ENCODE results near the gene TCTN3. TPM values are rescaled to one million over a fixed set of nuclear protein-coding genes. Genes with fewer than 3 reads are reported as not detected.
"Not testable (repeated sequence)": the region's sequence is repeated elsewhere in the genome, so short reads cannot be mapped to it uniquely, and the experiment has no call there.

Gene TCTN3
- total RNA-seq, 1 donor from 2014 or later, result 19.5 TPM

GRCh38 chr10:95637140-95637539, 56.6 kb downstream of the TCTN3 start:
- Histone ChIP-seq H3K27me3 (ENCODE audit: control insufficient read depth, insufficient read depth, low read length) (no peaks in the 10 kb centered on the region), H3K36me3 (ENCODE audit: control insufficient read depth, insufficient read depth, low read length) (peaks cover 14% of the 10 kb centered on the region), H3K4me3 (ENCODE audit: low read depth, low read length) (no peak overlapping the region)
- DNase-seq (ENCODE audit: low read depth), result no peak
- no peak for TF ChIP-seq CTCF (IDR thresholded peaks at IDR 0.05; ENCODE audit: insufficient read depth, low read length, severe bottlenecking)
- FAIRE-seq, result no peak

- Histone ChIP-seq H3K27me3 (ENCODE audit: control insufficient read depth, insufficient read depth, low read length) (no peaks in the 10 kb centered on the region), H3K36me3 (ENCODE audit: control insufficient read depth, insufficient read depth, low read length) (peaks cover 14% of the 10 kb centered on the region), H3K4me3 (ENCODE audit: low read depth, low read length) (no peak overlapping the region)
- TF ChIP-seq CTCF (IDR thresholded peaks at IDR 0.05; ENCODE audit: insufficient read depth, low read length, severe bottlenecking), result no peak
- FAIRE-seq, result no peak
- DNase-seq (ENCODE audit: low read depth), result no peak
Observed at GRCh38 chr10:95635319-95635733, 58.4 kb downstream of the TCTN3 start.

- H3K36me3 ChIP-seq (ENCODE audit: control insufficient read depth, insufficient read depth, low read length), result peaks cover 11% of the 10 kb centered on the region
- no peak for FAIRE-seq
- no peaks in the 10 kb centered on the region for H3K27me3 ChIP-seq (ENCODE audit: control insufficient read depth, insufficient read depth, low read length)
- no peak for TF ChIP-seq CTCF (IDR thresholded peaks at IDR 0.05; ENCODE audit: insufficient read depth, low read length, severe bottlenecking)
- H3K4me3 ChIP-seq (ENCODE audit: low read depth, low read length), result no peak overlapping the region
- peak; percentile 59 for DNase-seq (ENCODE audit: low read depth)
Observed at GRCh38 chr10:95628786-95629185, 64.9 kb downstream of the TCTN3 start.

- H3K4me3 ChIP-seq (ENCODE audit: low read depth, low read length), result no peak overlapping the region
- peaks cover 7% of the 10 kb centered on the region for H3K36me3 ChIP-seq (ENCODE audit: control insufficient read depth, insufficient read depth, low read length)
- no peaks in the 10 kb centered on the region for H3K27me3 ChIP-seq (ENCODE audit: control insufficient read depth, insufficient read depth, low read length)
- DNase-seq (ENCODE audit: low read depth) (peak; percentile 46), FAIRE-seq (no peak)
- TF ChIP-seq CTCF (IDR thresholded peaks at IDR 0.05; ENCODE audit: insufficient read depth, low read length, severe bottlenecking), result no peak
Observed at GRCh38 chr10:95626500-95626899, 67.2 kb downstream of the TCTN3 start.

GRCh38 chr10:95620415-95620814, 73.3 kb downstream of the TCTN3 start:
- not testable (repeated sequence) for H3K27me3 ChIP-seq (ENCODE audit: control insufficient read depth, insufficient read depth, low read length); FAIRE-seq; DNase-seq (ENCODE audit: low read depth); H3K4me3 ChIP-seq (ENCODE audit: low read depth, low read length); H3K36me3 ChIP-seq (ENCODE audit: control insufficient read depth, insufficient read depth, low read length)

- no peak for TF ChIP-seq CTCF (IDR thresholded peaks at IDR 0.05; ENCODE audit: insufficient read depth, low read length, severe bottlenecking)
- FAIRE-seq (no peak), DNase-seq (ENCODE audit: low read depth) (no peak)
- no peak overlapping the region for H3K4me3 ChIP-seq (ENCODE audit: low read depth, low read length)
- H3K36me3 ChIP-seq (ENCODE audit: control insufficient read depth, insufficient read depth, low read length), result peaks cover 12% of the 10 kb centered on the region
- H3K27me3 ChIP-seq (ENCODE audit: control insufficient read depth, insufficient read depth, low read length), result no peaks in the 10 kb centered on the region
Observed at GRCh38 chr10:95618101-95618500, 75.6 kb downstream of the TCTN3 start.
